ENCODE data around the gene DMRT1.

Gene DMRT1

DNA sequence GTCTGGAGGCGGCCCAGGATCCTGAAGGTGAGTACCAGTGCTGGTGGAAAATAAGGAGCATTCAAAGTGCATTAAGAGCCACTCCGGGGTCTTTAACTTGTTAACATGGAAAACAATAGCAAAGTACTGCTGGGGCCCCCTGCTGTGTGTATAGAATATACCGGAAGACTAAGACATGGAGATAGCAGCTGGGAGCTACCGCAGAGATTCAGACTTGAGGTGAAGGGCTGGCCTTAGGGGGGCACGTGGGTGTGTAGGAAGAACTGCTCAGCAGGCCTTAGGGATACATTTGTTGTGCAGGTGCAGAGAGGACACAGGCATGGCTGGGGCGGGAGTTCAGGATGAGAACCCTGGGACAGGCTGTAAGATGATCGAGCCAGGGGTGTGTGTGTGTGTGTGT lies 1.2 kb upstream of the DMRT1 start:
- Histone ChIP-seq H3F3A (ENCODE audit: insufficient read depth, low read length) (no peaks in the 10 kb centered on the region), H3K4me1 (ENCODE audit: low read length) (no peaks in the 10 kb centered on the region), H3K4me3 (ENCODE audit: low read length) (no peak overlapping the region), H3K27me3 (replicated peaks; ENCODE audit: insufficient read depth, low read length) (peaks cover 19% of the 10 kb centered on the region), H3K4me2 (ENCODE audit: low read depth, low read length) (no peak overlapping the region), H3K27ac (ENCODE audit: low read length) (no peak overlapping the region), H3K9me2 (replicated peaks; ENCODE audit: insufficient read depth, low read length) (no peaks in the 10 kb centered on the region), H3K9me3 (replicated peaks; ENCODE audit: insufficient read depth, low read length) (no peaks in the 10 kb centered on the region), H4K20me1 (ENCODE audit: insufficient read depth, low read length) (no peaks in the 10 kb centered on the region), H3K36me3 (replicated peaks; ENCODE audit: insufficient read depth, low read length) (no peaks in the 10 kb centered on the region), H3K9ac (ENCODE audit: low read length) (no peak overlapping the region), H2AFZ (ENCODE audit: low read length) (no peak overlapping the region), H3K79me2 (ENCODE audit: low read length) (no peaks in the 10 kb centered on the region)
- DNase-seq = no peak
- TF ChIP-seq CTCF (IDR thresholded peaks at IDR 0.05; ENCODE audit: low read length) (no peak), EZH2phosphoT487 (IDR thresholded peaks at IDR 0.05; ENCODE audit: low read length) (no peak), EZH2 (optimal IDR thresholded peaks at IDR 0.05; ENCODE audit: low read depth, low read length) (no peak)

GRCh38 chr9:842635-843426 lies 1.3 kb downstream of the DMRT1 start:
- DNase-seq = no peak
- no peak overlapping the region for H3K4me2 ChIP-seq (ENCODE audit: low read depth, low read length)

GRCh38 chr9:843427-843785 lies 1.9 kb downstream of the DMRT1 start:
- Histone ChIP-seq H3K9ac (ENCODE audit: low read length) (no peak overlapping the region), H3K9me3 (replicated peaks; ENCODE audit: insufficient read depth, low read length) (no peaks in the 10 kb centered on the region), H3F3A (ENCODE audit: insufficient read depth, low read length) (no peaks in the 10 kb centered on the region), H2AFZ (ENCODE audit: low read length) (no peak overlapping the region), H3K9me2 (replicated peaks; ENCODE audit: insufficient read depth, low read length) (no peaks in the 10 kb centered on the region), H3K27ac (ENCODE audit: low read length) (no peak overlapping the region), H3K27me3 (replicated peaks; ENCODE audit: insufficient read depth, low read length) (peaks cover 19% of the 10 kb centered on the region), H3K4me3 (ENCODE audit: low read length) (no peak overlapping the region), H3K36me3 (replicated peaks; ENCODE audit: insufficient read depth, low read length) (no peaks in the 10 kb centered on the region), H4K20me1 (ENCODE audit: insufficient read depth, low read length) (no peaks in the 10 kb centered on the region), H3K4me2 (ENCODE audit: low read depth, low read length) (no peak overlapping the region), H3K4me1 (ENCODE audit: low read length) (no peaks in the 10 kb centered on the region), H3K79me2 (ENCODE audit: low read length) (no peaks in the 10 kb centered on the region)
- TF ChIP-seq EZH2 (optimal IDR thresholded peaks at IDR 0.05; ENCODE audit: low read depth, low read length) (no peak), CTCF (IDR thresholded peaks at IDR 0.05; ENCODE audit: low read length) (no peak), EZH2phosphoT487 (IDR thresholded peaks at IDR 0.05; ENCODE audit: low read length) (no peak)
- no peak for DNase-seq

More at GRCh38 chr9:842635-843426, 1.3 kb downstream of the DMRT1 start:
- Histone ChIP-seq H3K36me3 (replicated peaks; ENCODE audit: insufficient read depth, low read length) (no peaks in the 10 kb centered on the region), H3K9ac (ENCODE audit: low read length) (no peak overlapping the region), H3K4me1 (ENCODE audit: low read length) (no peaks in the 10 kb centered on the region), H3K27me3 (replicated peaks; ENCODE audit: insufficient read depth, low read length) (peaks cover 19% of the 10 kb centered on the region), H3K79me2 (ENCODE audit: low read length) (no peaks in the 10 kb centered on the region), H2AFZ (ENCODE audit: low read length) (no peak overlapping the region), H3K9me2 (replicated peaks; ENCODE audit: insufficient read depth, low read length) (no peaks in the 10 kb centered on the region), H3K9me3 (replicated peaks; ENCODE audit: insufficient read depth, low read length) (no peaks in the 10 kb centered on the region), H3K27ac (ENCODE audit: low read length) (no peak overlapping the region), H3K4me3 (ENCODE audit: low read length) (no peak overlapping the region), H4K20me1 (ENCODE audit: insufficient read depth, low read length) (no peaks in the 10 kb centered on the region), H3F3A (ENCODE audit: insufficient read depth, low read length) (no peaks in the 10 kb centered on the region)
- TF ChIP-seq EZH2phosphoT487 (IDR thresholded peaks at IDR 0.05; ENCODE audit: low read length) (no peak), CTCF (IDR thresholded peaks at IDR 0.05; ENCODE audit: low read length) (no peak), EZH2 (optimal IDR thresholded peaks at IDR 0.05; ENCODE audit: low read depth, low read length) (no peak)

All from MM.1S (cell line).